Measurements from ENCODE around the gene TADA3. TPM values are rescaled to one million over a fixed set of nuclear protein-coding genes. Genes with fewer than 3 reads are reported as not detected.
A peak's percentile ranks its signal among the peaks of the same experiment; 100 is the strongest.

The TADA3 gene
- total and polyA plus RNA-seq, 2 of the 4 experiments (the other 2 are of a cell fraction), result 68.0 to 83.0 TPM

DNA sequence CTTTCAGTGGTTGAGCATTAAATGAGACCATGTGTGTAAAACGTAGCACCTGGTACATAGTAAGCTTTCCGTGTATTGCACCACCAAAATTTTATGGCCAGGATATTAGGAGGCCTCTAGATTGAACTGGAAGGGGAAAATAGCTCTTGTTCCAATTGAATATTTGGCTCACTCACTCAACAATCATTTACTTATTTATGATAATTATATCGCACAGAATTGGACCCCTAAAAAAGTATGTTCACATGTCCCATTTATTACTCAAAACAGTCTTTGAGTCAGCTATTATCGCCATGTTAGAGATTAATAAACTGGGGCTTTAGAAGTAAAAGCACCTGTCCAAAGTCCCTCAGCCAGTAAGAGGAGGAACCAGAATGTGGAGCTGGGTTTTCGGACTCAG is 12.7 kb upstream of the TADA3 start:
- Histone ChIP-seq H2AK9ac (replicated peaks; ENCODE audit: low read depth, low read length, poor library complexity) (no peak overlapping the region), H2BK15ac (ENCODE audit: low read depth, low read length) (no peak overlapping the region), H4K91ac (ENCODE audit: insufficient read depth, low read depth, low read length) (no peak overlapping the region), H2BK5ac (ENCODE audit: low read depth, low read length, poor library complexity, severe bottlenecking) (peak overlapping the region; percentile 82), H3K27me3 (ENCODE audit: control insufficient read depth, insufficient read depth, low read length) (no peaks in the 10 kb centered on the region), H3K56ac (ENCODE audit: extremely low read depth, insufficient read depth, low read length) (no peak overlapping the region), H3K4ac (ENCODE audit: low read depth, low read length) (no peak overlapping the region), H2BK120ac (ENCODE audit: low read depth, low read length) (no peak overlapping the region), H3K9me1 (ENCODE audit: insufficient read depth, low read length) (peaks cover 5% of the 10 kb centered on the region), H3K4me1 (ENCODE audit: control insufficient read depth, insufficient read depth, low read length) (peaks cover 12% of the 10 kb centered on the region), H2AK5ac (ENCODE audit: low read depth, low read length) (no peak overlapping the region), H3K14ac (replicated peaks; ENCODE audit: low read depth, low read length) (no peak overlapping the region), H4K8ac (ENCODE audit: low read depth in 2 of 2, low read length in 2 of 2) (no peak overlapping the region), H3K9ac (ENCODE audit: low read depth, low read length) (no peak overlapping the region), H2BK20ac (ENCODE audit: low read depth, low read length) (no peak overlapping the region), H2AFZ (replicated peaks; ENCODE audit: low read length, poor library complexity) (no peak overlapping the region), H3K79me1 (ENCODE audit: low read depth in 1 of 2, low read length in 2 of 2) (peaks cover 14 to 34% of the 10 kb centered on the region in 2 experiments), H3K36me3 (ENCODE audit: control insufficient read depth, insufficient read depth, low read length) (peaks cover 60% of the 10 kb centered on the region), H3K23ac (ENCODE audit: low read depth, low read length) (no peak overlapping the region), H3K9me3 (ENCODE audit: control insufficient read depth, insufficient read depth, low read length) (no peaks in the 10 kb centered on the region), H3K4me3 (ENCODE audit: insufficient read depth, low read depth, low read length) (no peak overlapping the region), H3K27ac (ENCODE audit: insufficient read depth, low read length) (no peak overlapping the region), H4K20me1 (ENCODE audit: insufficient read depth, low read length) (peaks cover 26% of the 10 kb centered on the region), H3K4me2 (ENCODE audit: low read depth, low read length) (no peak overlapping the region), H4K5ac (ENCODE audit: low read depth, low read length) (no peak overlapping the region), H3K18ac (ENCODE audit: low read depth, low read length) (no peak overlapping the region)
- in situ Hi-C loops (cut with MboI; ENCODE audit: low sequenced_read_pairs) (no loop called here), dilution Hi-C loops (cut with HindIII; ENCODE audit: low sequenced_read_pairs, unreplicated experiment) (no loop called here), intact Hi-C loops (cut with micrococcal nuclease) (no loop called here)
- WGBS, 2 experiments (ENCODE audit: extremely low coverage in 2 of 2, insufficient read length in 1 of 2), result 100% methylated on average over 1 of the region's 5 CpGs; no CpG with 5 or more reads in 1 of the 2 experiments
- ChIA-PET CTCF (no interaction called here), POLR2A (ENCODE audit: unreplicated experiment) (no interaction called here)
- ATAC-seq (ENCODE audit: low read depth) (no peak), DNase-seq (no peak)
- TF ChIP-seq MAFK (IDR thresholded peaks at IDR 0.05; ENCODE audit: low read depth, low read length), result no peak
- TF ChIP-seq RFX5 (IDR thresholded peaks at IDR 0.05; ENCODE audit: low read depth, low read length), result no peak
- TF ChIP-seq MXI1 (IDR thresholded peaks at IDR 0.05; ENCODE audit: borderline replicate concordance, low read depth, low read length), result no peak
- no peak for TF ChIP-seq MAZ (IDR thresholded peaks at IDR 0.05; ENCODE audit: borderline replicate concordance, low read depth, low read length)
- TF ChIP-seq CHD1 (IDR thresholded peaks at IDR 0.05; ENCODE audit: low read depth, low read length), result no peak
- TF ChIP-seq CEBPB (IDR thresholded peaks at IDR 0.05; ENCODE audit: low read depth, low read length), result no peak
- TF ChIP-seq, protein P1, sequence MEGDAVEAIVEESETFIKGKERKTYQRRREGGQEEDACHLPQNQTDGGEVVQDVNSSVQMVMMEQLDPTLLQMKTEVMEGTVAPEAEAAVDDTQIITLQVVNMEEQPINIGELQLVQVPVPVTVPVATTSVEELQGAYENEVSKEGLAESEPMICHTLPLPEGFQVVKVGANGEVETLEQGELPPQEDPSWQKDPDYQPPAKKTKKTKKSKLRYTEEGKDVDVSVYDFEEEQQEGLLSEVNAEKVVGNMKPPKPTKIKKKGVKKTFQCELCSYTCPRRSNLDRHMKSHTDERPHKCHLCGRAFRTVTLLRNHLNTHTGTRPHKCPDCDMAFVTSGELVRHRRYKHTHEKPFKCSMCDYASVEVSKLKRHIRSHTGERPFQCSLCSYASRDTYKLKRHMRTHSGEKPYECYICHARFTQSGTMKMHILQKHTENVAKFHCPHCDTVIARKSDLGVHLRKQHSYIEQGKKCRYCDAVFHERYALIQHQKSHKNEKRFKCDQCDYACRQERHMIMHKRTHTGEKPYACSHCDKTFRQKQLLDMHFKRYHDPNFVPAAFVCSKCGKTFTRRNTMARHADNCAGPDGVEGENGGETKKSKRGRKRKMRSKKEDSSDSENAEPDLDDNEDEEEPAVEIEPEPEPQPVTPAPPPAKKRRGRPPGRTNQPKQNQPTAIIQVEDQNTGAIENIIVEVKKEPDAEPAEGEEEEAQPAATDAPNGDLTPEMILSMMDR (conservative IDR thresholded peaks at IDR 0.05; ENCODE audit: low read depth, low read length), result no peak
- TF ChIP-seq SMC3 (IDR thresholded peaks at IDR 0.05; ENCODE audit: low read depth, low read length), result no peak
- TF ChIP-seq POLR2A (IDR thresholded peaks at IDR 0.05; ENCODE audit: low read depth, low read length), result no peak
- TF ChIP-seq, protein P2, sequence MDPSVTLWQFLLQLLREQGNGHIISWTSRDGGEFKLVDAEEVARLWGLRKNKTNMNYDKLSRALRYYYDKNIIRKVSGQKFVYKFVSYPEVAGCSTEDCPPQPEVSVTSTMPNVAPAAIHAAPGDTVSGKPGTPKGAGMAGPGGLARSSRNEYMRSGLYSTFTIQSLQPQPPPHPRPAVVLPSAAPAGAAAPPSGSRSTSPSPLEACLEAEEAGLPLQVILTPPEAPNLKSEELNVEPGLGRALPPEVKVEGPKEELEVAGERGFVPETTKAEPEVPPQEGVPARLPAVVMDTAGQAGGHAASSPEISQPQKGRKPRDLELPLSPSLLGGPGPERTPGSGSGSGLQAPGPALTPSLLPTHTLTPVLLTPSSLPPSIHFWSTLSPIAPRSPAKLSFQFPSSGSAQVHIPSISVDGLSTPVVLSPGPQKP (IDR thresholded peaks at IDR 0.05; ENCODE audit: borderline replicate concordance, low read depth, low read length), result no peak
- TF ChIP-seq BHLHE40 (IDR thresholded peaks at IDR 0.05; ENCODE audit: low read depth, low read length), result no peak
- TF ChIP-seq NFE2L2 (IDR thresholded peaks at IDR 0.05; ENCODE audit: low read depth, low read length), result no peak
- BruUV-seq (replicated peaks), result no TSS peak

All from IMR-90 (cell line).